K562 (cell line): ENCODE measurements around the gene CHST14. TPM values are rescaled to one million over a fixed set of nuclear protein-coding genes. Genes with fewer than 3 reads are reported as not detected.
A peak's percentile ranks its signal among the peaks of the same experiment; 100 is the strongest.

Experiments used
- BRD4 ChIP-seq: fragments of 200-600 bp; sonication (generic); IDR thresholded peaks from 2 replicates; pipeline ENCODE4 v1.6.1; 2017; ENCODE audit warnings: inconsistent platforms
- FOS ChIP-seq: IDR thresholded peaks from 3 replicates; pipeline ENCODE4 v1.6.1; 2011; ENCODE audit not compliant: insufficient read length; ENCODE audit errors: extremely low read depth
- KAT2B ChIP-seq: IDR thresholded peaks from one replicate; pipeline ENCODE4 v1.6.1; 2012; ENCODE audit warnings: low read depth, mild to moderate bottlenecking, control low read depth, inconsistent platforms, low read length, moderate library complexity
- KDM5B ChIP-seq: fragments of 200-600 bp; sonication (generic); IDR thresholded peaks from 2 replicates; pipeline ENCODE4 v1.6.1; 2012; ENCODE audit warnings: low read depth, mild to moderate bottlenecking, moderate library complexity, low read length, control low read depth, inconsistent platforms; ENCODE audit not compliant: insufficient replicate concordance
- KLF16 ChIP-seq: IDR thresholded peaks from 2 replicates; pipeline ENCODE4 v1.6.1; 2016; ENCODE audit warnings: antibody characterized with exemption
- NEUROD1 ChIP-seq: fragments of 150-350 bp; IDR thresholded peaks from 2 replicates; pipeline ENCODE4 v1.6.1; 2014; ENCODE audit warnings: borderline replicate concordance, low read length, low read depth; ENCODE audit not compliant: partially characterized antibody
- POLR2B ChIP-seq: fragments of 450-650 bp; IDR thresholded peaks from 2 replicates; pipeline ENCODE4 v1.6.1; 2018; ENCODE audit warnings: low read depth; ENCODE audit not compliant: partially characterized antibody
- PPARD ChIP-seq: fragments of 250-450 bp; sonication (Bioruptor Pico); IDR thresholded peaks from 2 replicates; pipeline ENCODE4 v1.8.0; 2022; ENCODE audit warnings: inconsistent platforms, mild to moderate bottlenecking, moderate library complexity
- YY1 ChIP-seq, 3 experiments: IDR thresholded peaks; 2 replicates each; pipeline ENCODE4 v1.6.1; 2011; ENCODE audit warnings: low read length in 2 of 3, mild to moderate bottlenecking in 2 of 3, moderate library complexity in 2 of 3, borderline replicate concordance in 1 of 3, control low read depth in 1 of 3, low read depth in 1 of 3; ENCODE audit not compliant: insufficient read depth in 3 of 3, insufficient replicate concordance in 2 of 3, control insufficient read depth in 1 of 3, insufficient read length in 1 of 3; ENCODE audit errors: extremely low read depth in 1 of 3
- ZNF197 ChIP-seq: fragments of 200-800 bp; sonication (Bioruptor generic); IDR thresholded peaks from 2 replicates; pipeline ENCODE4 v1.6.1; 2016; ENCODE audit warnings: low read depth, missing genetic modification characterization, missing compliant biosample characterization
- ZNF431 ChIP-seq: sonication (generic); formaldehyde crosslinking; IDR thresholded peaks from 2 replicates; pipeline ENCODE4 v1.8.0; 2022; ENCODE audit warnings: mild to moderate bottlenecking, missing genetic modification reagents
- ZNF561 ChIP-seq: fragments of 450-650 bp; formaldehyde crosslinking; conservative IDR thresholded peaks from 2 replicates; pipeline ENCODE4 v1.4.0; 2020; ENCODE audit warnings: mild to moderate bottlenecking, moderate library complexity
- polyA plus RNA-seq, 8 experiments: library from polyadenylated mRNA; depleted of rRNA in 4 of 8; stranded (reverse) in 5 of 8; unstranded in 3 of 8; fragments of >200 nt; fragmentation: Nextera tagmentation in 2 of 8; fragmentation: Illumina TruSeq in 1 of 8; extraction: Ambion mirVana in 2 of 8; extraction: Trizol in 1 of 8; gene quantifications; 2 replicates each; pipeline versions ENCODE4 v1.2.1 to v1.2.3, GENCODE V29; 2011 to 2014; ENCODE audit warnings: inconsistent platforms in 1 of 8, missing spikeins in 1 of 8
- total RNA-seq, 7 experiments: library from RNA; depleted of rRNA in 6 of 7; stranded (reverse); fragments of >200 nt in 6 of 7; fragmentation: Illumina TruSeq in 2 of 7; extraction: Trizol in 2 of 7; gene quantifications; 2 replicates each; pipeline versions ENCODE4 v1.2.1 to v1.2.3, GENCODE V29; 2011 to 2021; ENCODE audit warnings: low replicate concordance in 1 of 7
- TF ChIP-seq, protein P1 (sequence below): fragments of 450-650 bp; formaldehyde crosslinking; IDR thresholded peaks from 2 replicates; pipeline ENCODE4 v1.4.0; 2022; ENCODE audit warnings: missing genetic modification characterization
- TF ChIP-seq, protein P2 (sequence below): sonication (generic); formaldehyde crosslinking; IDR thresholded peaks from 2 replicates; pipeline ENCODE4 v1.8.0; 2022; ENCODE audit warnings: missing genetic modification reagents, mild to moderate bottlenecking, borderline replicate concordance
- TF ChIP-seq, protein P3 (sequence below), 2 experiments: fragments of 150-350 bp in 1 of 2; IDR thresholded peaks; 2 replicates each; pipeline ENCODE4 v1.6.1; 2012 to 2016; ENCODE audit warnings: low read depth in 2 of 2, low read length in 2 of 2, mild to moderate bottlenecking in 1 of 2, moderate library complexity in 1 of 2
- TF ChIP-seq, protein P4 (sequence below), 3 experiments: IDR thresholded peaks in 2 of 3; conservative IDR thresholded peaks in 1 of 3; 2 replicates each; pipeline ENCODE4 v1.5.1; 2011 to 2012; ENCODE audit warnings: low read length in 3 of 3, mild to moderate bottlenecking in 3 of 3, control low read depth in 2 of 3, improper control_type of control experiment in 1 of 3, inconsistent platforms in 1 of 3, low read depth in 1 of 3, mixed read lengths in 1 of 3, moderate library complexity in 1 of 3; ENCODE audit not compliant: insufficient read depth in 2 of 3

CHST14 gene
- total and polyA plus RNA-seq, 9 of the 15 experiments (the other 6 are each of a cell fraction or from before 2014, with no cell fraction given) = 1.6 to 12.1 (median 4.5) TPM

DNA sequence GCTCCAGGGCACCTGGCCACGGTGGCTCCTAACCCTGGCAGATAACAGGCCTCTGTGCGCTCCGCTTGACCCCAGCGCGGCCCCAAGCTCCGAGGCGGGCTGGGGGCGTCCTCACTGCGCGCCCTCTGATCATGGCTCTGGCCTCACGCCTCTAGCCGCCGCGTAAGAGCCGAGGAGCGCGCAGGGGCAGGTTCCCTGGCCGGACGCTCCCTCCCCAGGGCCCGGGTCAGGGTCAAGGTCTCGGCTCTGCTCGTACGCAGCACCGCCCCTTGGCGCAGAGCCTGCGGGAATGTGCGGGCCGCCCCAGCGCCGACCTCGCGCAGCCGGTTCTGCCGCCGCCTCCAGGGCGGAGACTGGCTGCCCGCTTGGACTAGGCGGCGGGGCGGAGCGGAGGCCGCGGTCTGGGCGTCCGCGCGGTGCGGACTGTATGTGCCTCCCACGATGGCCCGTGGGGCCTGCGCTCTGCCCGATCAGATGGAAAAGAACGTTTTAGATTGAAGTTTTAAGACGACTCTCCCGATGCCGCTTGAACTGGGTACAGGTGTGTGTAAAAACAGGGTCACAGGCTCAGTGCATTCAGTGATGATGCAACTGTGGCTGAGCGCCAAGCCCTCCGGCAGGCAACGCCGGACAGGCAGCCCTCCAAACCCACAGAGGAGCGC is 40.8 kb downstream of the CHST14 start (continued):
- peak; percentile 66 for TF ChIP-seq POLR2B
- TF ChIP-seq NEUROD1 = no peak
- no peak for TF ChIP-seq ZNF197 (CRISPR knock-in tag)
- TF ChIP-seq, protein P1, sequence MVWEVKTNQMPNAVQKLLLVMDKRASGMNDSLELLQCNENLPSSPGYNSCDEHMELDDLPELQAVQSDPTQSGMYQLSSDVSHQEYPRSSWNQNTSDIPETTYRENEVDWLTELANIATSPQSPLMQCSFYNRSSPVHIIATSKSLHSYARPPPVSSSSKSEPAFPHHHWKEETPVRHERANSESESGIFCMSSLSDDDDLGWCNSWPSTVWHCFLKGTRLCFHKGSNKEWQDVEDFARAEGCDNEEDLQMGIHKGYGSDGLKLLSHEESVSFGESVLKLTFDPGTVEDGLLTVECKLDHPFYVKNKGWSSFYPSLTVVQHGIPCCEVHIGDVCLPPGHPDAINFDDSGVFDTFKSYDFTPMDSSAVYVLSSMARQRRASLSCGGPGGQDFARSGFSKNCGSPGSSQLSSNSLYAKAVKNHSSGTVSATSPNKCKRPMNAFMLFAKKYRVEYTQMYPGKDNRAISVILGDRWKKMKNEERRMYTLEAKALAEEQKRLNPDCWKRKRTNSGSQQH = no peak
- TF ChIP-seq BRD4 = no peak
- TF ChIP-seq, protein P2, sequence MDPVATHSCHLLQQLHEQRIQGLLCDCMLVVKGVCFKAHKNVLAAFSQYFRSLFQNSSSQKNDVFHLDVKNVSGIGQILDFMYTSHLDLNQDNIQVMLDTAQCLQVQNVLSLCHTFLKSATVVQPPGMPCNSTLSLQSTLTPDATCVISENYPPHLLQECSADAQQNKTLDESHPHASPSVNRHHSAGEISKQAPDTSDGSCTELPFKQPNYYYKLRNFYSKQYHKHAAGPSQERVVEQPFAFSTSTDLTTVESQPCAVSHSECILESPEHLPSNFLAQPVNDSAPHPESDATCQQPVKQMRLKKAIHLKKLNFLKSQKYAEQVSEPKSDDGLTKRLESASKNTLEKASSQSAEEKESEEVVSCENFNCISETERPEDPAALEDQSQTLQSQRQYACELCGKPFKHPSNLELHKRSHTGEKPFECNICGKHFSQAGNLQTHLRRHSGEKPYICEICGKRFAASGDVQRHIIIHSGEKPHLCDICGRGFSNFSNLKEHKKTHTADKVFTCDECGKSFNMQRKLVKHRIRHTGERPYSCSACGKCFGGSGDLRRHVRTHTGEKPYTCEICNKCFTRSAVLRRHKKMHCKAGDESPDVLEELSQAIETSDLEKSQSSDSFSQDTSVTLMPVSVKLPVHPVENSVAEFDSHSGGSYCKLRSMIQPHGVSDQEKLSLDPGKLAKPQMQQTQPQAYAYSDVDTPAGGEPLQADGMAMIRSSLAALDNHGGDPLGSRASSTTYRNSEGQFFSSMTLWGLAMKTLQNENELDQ (CRISPR knock-in tag) = no peak
- TF ChIP-seq, protein P3, sequence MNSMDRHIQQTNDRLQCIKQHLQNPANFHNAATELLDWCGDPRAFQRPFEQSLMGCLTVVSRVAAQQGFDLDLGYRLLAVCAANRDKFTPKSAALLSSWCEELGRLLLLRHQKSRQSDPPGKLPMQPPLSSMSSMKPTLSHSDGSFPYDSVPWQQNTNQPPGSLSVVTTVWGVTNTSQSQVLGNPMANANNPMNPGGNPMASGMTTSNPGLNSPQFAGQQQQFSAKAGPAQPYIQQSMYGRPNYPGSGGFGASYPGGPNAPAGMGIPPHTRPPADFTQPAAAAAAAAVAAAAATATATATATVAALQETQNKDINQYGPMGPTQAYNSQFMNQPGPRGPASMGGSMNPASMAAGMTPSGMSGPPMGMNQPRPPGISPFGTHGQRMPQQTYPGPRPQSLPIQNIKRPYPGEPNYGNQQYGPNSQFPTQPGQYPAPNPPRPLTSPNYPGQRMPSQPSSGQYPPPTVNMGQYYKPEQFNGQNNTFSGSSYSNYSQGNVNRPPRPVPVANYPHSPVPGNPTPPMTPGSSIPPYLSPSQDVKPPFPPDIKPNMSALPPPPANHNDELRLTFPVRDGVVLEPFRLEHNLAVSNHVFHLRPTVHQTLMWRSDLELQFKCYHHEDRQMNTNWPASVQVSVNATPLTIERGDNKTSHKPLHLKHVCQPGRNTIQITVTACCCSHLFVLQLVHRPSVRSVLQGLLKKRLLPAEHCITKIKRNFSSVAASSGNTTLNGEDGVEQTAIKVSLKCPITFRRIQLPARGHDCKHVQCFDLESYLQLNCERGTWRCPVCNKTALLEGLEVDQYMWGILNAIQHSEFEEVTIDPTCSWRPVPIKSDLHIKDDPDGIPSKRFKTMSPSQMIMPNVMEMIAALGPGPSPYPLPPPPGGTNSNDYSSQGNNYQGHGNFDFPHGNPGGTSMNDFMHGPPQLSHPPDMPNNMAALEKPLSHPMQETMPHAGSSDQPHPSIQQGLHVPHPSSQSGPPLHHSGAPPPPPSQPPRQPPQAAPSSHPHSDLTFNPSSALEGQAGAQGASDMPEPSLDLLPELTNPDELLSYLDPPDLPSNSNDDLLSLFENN (IDR thresholded peaks at IDR 0.05; ENCODE audit: low read depth in 2 of 2, low read length in 2 of 2) = peak in 1 of 2 experiments; percentile 34; a peak in 1 of 4 replicates
- no peak for TF ChIP-seq FOS
- no peak for TF ChIP-seq KLF16
- TF ChIP-seq ZNF561 (CRISPR knock-in tag) = no peak
- TF ChIP-seq YY1 (IDR thresholded peaks at IDR 0.05; ENCODE audit: borderline replicate concordance in 1 of 3, control insufficient read depth in 1 of 3, extremely low read depth in 1 of 3, insufficient read depth in 3 of 3, insufficient read length in 1 of 3, insufficient replicate concordance in 2 of 3, low read depth in 1 of 3, low read length in 2 of 3) = peak in 2 of 3 experiments; percentile 48 to 65
- TF ChIP-seq PPARD (CRISPR knock-in tag) = no peak
- TF ChIP-seq ZNF431 (CRISPR knock-in tag) = no peak
- TF ChIP-seq, protein P4, sequence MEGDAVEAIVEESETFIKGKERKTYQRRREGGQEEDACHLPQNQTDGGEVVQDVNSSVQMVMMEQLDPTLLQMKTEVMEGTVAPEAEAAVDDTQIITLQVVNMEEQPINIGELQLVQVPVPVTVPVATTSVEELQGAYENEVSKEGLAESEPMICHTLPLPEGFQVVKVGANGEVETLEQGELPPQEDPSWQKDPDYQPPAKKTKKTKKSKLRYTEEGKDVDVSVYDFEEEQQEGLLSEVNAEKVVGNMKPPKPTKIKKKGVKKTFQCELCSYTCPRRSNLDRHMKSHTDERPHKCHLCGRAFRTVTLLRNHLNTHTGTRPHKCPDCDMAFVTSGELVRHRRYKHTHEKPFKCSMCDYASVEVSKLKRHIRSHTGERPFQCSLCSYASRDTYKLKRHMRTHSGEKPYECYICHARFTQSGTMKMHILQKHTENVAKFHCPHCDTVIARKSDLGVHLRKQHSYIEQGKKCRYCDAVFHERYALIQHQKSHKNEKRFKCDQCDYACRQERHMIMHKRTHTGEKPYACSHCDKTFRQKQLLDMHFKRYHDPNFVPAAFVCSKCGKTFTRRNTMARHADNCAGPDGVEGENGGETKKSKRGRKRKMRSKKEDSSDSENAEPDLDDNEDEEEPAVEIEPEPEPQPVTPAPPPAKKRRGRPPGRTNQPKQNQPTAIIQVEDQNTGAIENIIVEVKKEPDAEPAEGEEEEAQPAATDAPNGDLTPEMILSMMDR (IDR thresholded peaks at IDR 0.05 in 2 of 3, conservative IDR thresholded peaks at IDR 0.05 in 1 of 3; ENCODE audit: insufficient read depth in 2 of 3, low read depth in 1 of 3, low read length in 3 of 3) = peak in 1 of 3 experiments; percentile 8; a peak in 1 of 6 replicates
- TF ChIP-seq KDM5B = peak; percentile 90
- no peak for TF ChIP-seq KAT2B
